Stimulated activated CD8-positive, alpha-beta memory T cell treated with anti-CD3 and anti-CD28 coated beads, Interleukin-15, amount 100 ng/mL, for 48 hours (primary cell): ENCODE data around the gene HYKK.
"Not testable (repeated sequence)": the region's sequence is repeated elsewhere in the genome, so short reads cannot be mapped to it uniquely, and the experiment has no call there.

Experiments
- DNase-seq, 2 donors: peaks; one replicate each; pipeline ENCODE4 v3.0.0-alpha.2; 2020; ENCODE audit warnings: low read depth in 2 of 2

HYKK gene

GRCh38 chr15:78506971-78507830, at the start of gene HYKK:
HYKK (plus strand) TSS chr15:78507577; CDS start chr15:78513089, 5,512 bp downstream.
- peak; percentile 68 to 77 for DNase-seq

- DNase-seq = no peak
These were observed 46.6 kb upstream of the HYKK start for GRCh38 chr15:78460737-78461136.

- DNase-seq = no peak
These were observed 46.0 kb upstream of the HYKK start for GRCh38 chr15:78461171-78461888.

GRCh38 chr15:78469031-78469430, 38.3 kb upstream of the HYKK start:
- no peak for DNase-seq

- DNase-seq = no peak
These were observed 30.1 kb upstream of the HYKK start for GRCh38 chr15:78477295-78477694.

GRCh38 chr15:78479650-78480049, 27.7 kb upstream of the HYKK start:
- DNase-seq = no peak

- DNase-seq = no peak
These were observed 25.5 kb upstream of the HYKK start for GRCh38 chr15:78481917-78482316.

GRCh38 chr15:78492872-78493271, 14.5 kb upstream of the HYKK start:
- DNase-seq = no peak

- no peak for DNase-seq
These were observed 5.5 kb upstream of the HYKK start for GRCh38 chr15:78501857-78502256.

- DNase-seq = no peak
These were observed 4.7 kb upstream of the HYKK start for GRCh38 chr15:78502641-78503040.

GRCh38 chr15:78507831-78508160, 419 bp downstream of the HYKK start:
- no peak for DNase-seq

- no peak for DNase-seq
These were observed 895 bp downstream of the HYKK start for GRCh38 chr15:78508272-78508671.

- no peak for DNase-seq
These were observed 2.4 kb downstream of the HYKK start for GRCh38 chr15:78509726-78510312.

- DNase-seq = not testable (repeated sequence)
These were observed 12.7 kb downstream of the HYKK start for GRCh38 chr15:78520035-78520434.

GRCh38 chr15:78524230-78524629, 16.9 kb downstream of the HYKK start:
- DNase-seq = no peak

- no peak for DNase-seq
These were observed 19.9 kb downstream of the HYKK start for GRCh38 chr15:78527325-78527724.

GRCh38 chr15:78533331-78533730, 26.0 kb downstream of the HYKK start:
- DNase-seq = no peak

- no peak for DNase-seq
These were observed 28.8 kb downstream of the HYKK start for GRCh38 chr15:78536134-78536533.

GRCh38 chr15:78537266-78537905, 30.0 kb downstream of the HYKK start:
- DNase-seq = no peak

GRCh38 chr15:78538358-78538757, 31.0 kb downstream of the HYKK start:
- DNase-seq = no peak

GRCh38 chr15:78539464-78540140, 32.2 kb downstream of the HYKK start:
- DNase-seq = not testable (repeated sequence)
